ENCODE measurements around the gene SYNCRIP.

- TF ChIP-seq GATA3 (IDR thresholded peaks at IDR 0.05; ENCODE audit: low read depth, low read length) (no peak), GATA2 (IDR thresholded peaks at IDR 0.05; ENCODE audit: low read depth, low read length) (no peak)
These were observed 62.4 kb downstream of the SYNCRIP start for GRCh38 chr6:85580118-85580877.

Data from SH-SY5Y (cell line).